Muscle layer of colon (tissue), 2 donors: ENCODE measurements around the gene MYLK.

Source experiments
- H3K27ac ChIP-seq: one replicate; pipeline ENCODE4 v1.7.0; 2013; ENCODE audit warnings: low read depth, mild to moderate bottlenecking, low read length, moderate library complexity
- H3K27me3 ChIP-seq, 2 donors: one replicate each; pipeline ENCODE4 v1.7.0; 2013; ENCODE audit warnings: low read length in 2 of 2, mild to moderate bottlenecking in 2 of 2; ENCODE audit not compliant: insufficient read depth in 2 of 2, control insufficient read depth in 1 of 2
- H3K36me3 ChIP-seq: one replicate; pipeline ENCODE4 v1.7.0; 2013; ENCODE audit warnings: mild to moderate bottlenecking, low read length; ENCODE audit not compliant: insufficient read depth
- H3K4me1 ChIP-seq: one replicate; pipeline ENCODE4 v1.7.0; 2013; ENCODE audit warnings: mild to moderate bottlenecking, low read length; ENCODE audit not compliant: insufficient read depth
- H3K4me3 ChIP-seq, 2 donors: one replicate each; pipeline ENCODE4 v1.7.0; 2013; ENCODE audit warnings: low read length in 2 of 2, low read depth in 1 of 2, mild to moderate bottlenecking in 1 of 2, moderate library complexity in 1 of 2
- H3K9ac ChIP-seq: one replicate; pipeline ENCODE4 v1.7.0; 2013; ENCODE audit warnings: low read length
- H3K9me3 ChIP-seq: one replicate; pipeline ENCODE4 v1.7.0; 2013; ENCODE audit warnings: mild to moderate bottlenecking, low read length
- donor health status: abdominal sarcoma.
- donor health status: Adenocarcinoma of cecum.

The MYLK gene, protein sequence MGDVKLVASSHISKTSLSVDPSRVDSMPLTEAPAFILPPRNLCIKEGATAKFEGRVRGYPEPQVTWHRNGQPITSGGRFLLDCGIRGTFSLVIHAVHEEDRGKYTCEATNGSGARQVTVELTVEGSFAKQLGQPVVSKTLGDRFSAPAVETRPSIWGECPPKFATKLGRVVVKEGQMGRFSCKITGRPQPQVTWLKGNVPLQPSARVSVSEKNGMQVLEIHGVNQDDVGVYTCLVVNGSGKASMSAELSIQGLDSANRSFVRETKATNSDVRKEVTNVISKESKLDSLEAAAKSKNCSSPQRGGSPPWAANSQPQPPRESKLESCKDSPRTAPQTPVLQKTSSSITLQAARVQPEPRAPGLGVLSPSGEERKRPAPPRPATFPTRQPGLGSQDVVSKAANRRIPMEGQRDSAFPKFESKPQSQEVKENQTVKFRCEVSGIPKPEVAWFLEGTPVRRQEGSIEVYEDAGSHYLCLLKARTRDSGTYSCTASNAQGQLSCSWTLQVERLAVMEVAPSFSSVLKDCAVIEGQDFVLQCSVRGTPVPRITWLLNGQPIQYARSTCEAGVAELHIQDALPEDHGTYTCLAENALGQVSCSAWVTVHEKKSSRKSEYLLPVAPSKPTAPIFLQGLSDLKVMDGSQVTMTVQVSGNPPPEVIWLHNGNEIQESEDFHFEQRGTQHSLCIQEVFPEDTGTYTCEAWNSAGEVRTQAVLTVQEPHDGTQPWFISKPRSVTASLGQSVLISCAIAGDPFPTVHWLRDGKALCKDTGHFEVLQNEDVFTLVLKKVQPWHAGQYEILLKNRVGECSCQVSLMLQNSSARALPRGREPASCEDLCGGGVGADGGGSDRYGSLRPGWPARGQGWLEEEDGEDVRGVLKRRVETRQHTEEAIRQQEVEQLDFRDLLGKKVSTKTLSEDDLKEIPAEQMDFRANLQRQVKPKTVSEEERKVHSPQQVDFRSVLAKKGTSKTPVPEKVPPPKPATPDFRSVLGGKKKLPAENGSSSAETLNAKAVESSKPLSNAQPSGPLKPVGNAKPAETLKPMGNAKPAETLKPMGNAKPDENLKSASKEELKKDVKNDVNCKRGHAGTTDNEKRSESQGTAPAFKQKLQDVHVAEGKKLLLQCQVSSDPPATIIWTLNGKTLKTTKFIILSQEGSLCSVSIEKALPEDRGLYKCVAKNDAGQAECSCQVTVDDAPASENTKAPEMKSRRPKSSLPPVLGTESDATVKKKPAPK (N-terminal part only)

DNA sequence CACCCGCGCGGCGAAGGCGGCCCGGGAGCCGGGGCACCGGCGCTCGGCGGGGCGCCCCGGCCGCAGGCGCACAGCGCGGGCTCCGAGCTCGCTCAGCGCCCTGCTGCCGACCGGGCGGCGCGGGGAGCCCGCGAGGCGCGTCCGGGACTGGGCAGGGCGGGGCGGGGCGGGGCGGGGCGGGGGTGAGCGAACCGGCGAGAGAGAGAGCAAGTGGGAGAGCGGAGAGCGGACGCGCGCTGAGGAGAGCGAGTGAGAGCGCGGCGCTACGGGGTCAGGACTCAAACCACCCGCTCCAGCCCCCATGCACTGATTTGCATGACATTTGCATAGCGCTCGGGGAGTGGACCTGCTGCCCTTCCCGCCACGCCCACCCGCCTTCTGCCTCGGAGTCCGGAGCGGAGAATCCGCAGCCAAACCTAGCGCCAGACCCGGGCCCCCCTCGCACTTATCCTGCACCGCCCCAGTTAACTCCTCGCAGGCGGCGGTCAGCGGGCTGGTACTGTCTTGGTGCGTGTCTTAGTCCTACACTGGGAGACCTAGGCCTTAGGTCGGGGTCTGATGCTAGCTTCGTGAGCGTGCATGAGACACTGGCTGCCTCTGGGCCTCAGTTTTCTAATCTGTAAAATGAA is at the start of gene MYLK:
Gene MYLK, minus strand, starts transcription at position 130 of the 629 bp plus-strand sequence. CDS start 90,491 bp downstream, outside the sequence.
- Histone ChIP-seq H3K4me3 (peak within 1 kb of the TSS; percentile 66 to 83), H3K9me3 (no peaks in the 10 kb centered on the region), H3K36me3 (no peaks in the 10 kb centered on the region), H3K9ac (no peak within 1 kb of the TSS), H3K27ac (peak within 1 kb of the TSS; percentile 63), H3K27me3 (peaks cover 0 to 6% of the 10 kb centered on the region in 2 donors), H3K4me1 (peaks cover 5% of the 10 kb centered on the region)

DNA sequence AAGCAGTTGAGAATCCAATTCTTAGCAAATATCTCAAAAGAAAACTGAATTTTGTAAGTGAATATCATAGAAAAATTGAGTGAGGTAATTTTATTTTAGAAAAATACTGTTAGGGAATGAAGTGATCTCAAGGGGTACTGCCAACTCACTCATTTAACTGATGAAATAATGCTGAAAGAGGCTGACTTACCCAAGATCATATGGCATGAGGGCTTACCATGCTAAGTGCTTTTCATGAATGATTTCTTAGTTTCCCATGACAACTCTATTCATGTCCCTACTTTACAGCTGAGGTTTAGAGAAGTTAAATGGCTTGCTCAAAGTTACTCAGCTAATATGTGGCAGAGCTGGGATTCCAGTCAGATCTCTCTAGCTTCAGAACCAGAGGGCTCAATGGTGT is 46.3 kb upstream of the MYLK start:
- H3K36me3 ChIP-seq: no peaks in the 10 kb centered on the region
- H3K9ac ChIP-seq: no peak overlapping the region
- no peak overlapping the region for H3K27ac ChIP-seq
- no peaks in the 10 kb centered on the region for H3K27me3 ChIP-seq
- H3K9me3 ChIP-seq: no peaks in the 10 kb centered on the region
- H3K4me1 ChIP-seq: no peaks in the 10 kb centered on the region
- H3K4me3 ChIP-seq: no peak overlapping the region

DNA sequence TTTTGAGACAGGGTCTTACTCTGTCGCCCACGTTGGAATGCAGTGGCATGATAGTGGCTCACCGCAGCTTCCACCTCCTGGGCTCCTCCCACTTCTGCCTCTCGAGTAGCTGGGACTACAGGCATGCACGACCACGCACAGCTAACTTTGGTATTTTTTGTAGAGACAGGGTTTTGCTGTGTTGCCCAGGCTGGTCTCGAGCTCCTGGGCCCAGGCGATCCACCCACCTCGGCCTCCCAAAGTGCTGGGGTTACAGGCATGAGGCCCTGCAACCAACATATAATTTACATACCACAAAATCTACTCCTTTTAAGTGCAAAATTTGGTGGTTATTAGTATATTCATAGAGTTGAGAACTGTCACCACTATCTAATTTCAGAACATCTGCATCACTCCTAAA is 45.2 kb upstream of the MYLK start:
- Histone ChIP-seq H3K4me3 (no peak overlapping the region), H3K36me3 (no peaks in the 10 kb centered on the region), H3K9me3 (no peaks in the 10 kb centered on the region), H3K9ac (no peak overlapping the region), H3K4me1 (no peaks in the 10 kb centered on the region), H3K27ac (no peak overlapping the region), H3K27me3 (no peaks in the 10 kb centered on the region)

DNA sequence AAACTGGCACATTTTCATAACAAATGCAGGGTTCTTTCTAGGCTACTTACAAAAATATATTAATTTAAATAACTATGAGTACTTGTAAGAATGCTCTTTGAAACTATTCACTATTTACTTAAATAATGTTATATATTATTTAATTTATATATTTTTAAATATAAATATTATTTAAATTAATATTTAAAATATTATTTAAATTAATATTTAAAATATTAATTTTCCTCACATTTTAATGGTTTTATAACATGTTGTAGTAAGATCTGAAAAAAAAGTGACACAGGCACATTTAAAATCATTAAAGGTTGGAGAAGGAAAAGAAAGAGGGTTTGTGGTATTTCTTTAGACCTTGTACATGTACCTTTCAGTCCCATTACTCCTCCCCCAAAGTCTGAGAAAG is 42.3 kb upstream of the MYLK start:
- H3K36me3 ChIP-seq: no peaks in the 10 kb centered on the region
- no peak overlapping the region for H3K4me3 ChIP-seq
- H3K4me1 ChIP-seq: no peaks in the 10 kb centered on the region

DNA sequence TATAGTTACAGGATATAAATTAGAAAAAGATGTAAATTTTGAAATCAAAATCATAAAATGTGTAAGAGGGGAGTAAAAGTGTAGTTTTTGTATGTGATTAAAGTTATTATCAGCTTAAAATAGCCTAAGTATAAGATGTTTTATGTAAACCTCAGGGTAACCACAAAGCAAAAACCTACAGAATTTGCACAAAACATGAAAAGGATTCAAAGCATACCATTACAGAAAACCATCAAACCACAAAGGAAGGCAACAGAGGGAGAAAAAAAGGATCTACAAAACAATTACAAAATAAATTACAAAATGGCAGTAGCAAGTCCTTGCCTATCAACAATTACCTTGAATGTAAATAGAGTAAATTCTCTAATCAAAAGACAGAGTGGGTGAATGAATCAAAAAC is 36.7 kb upstream of the MYLK start:
- Histone ChIP-seq H3K9me3 (no peaks in the 10 kb centered on the region), H3K9ac (no peak overlapping the region), H3K36me3 (peaks cover 7% of the 10 kb centered on the region), H3K27me3 (no peaks in the 10 kb centered on the region), H3K4me1 (no peaks in the 10 kb centered on the region), H3K4me3 (no peak overlapping the region), H3K27ac (no peak overlapping the region)

More for the DNA sequence above, 42.3 kb upstream of the MYLK start:
- no peaks in the 10 kb centered on the region for H3K27me3 ChIP-seq
- H3K27ac ChIP-seq: no peak overlapping the region
- no peak overlapping the region for H3K9ac ChIP-seq
- no peaks in the 10 kb centered on the region for H3K9me3 ChIP-seq

DNA sequence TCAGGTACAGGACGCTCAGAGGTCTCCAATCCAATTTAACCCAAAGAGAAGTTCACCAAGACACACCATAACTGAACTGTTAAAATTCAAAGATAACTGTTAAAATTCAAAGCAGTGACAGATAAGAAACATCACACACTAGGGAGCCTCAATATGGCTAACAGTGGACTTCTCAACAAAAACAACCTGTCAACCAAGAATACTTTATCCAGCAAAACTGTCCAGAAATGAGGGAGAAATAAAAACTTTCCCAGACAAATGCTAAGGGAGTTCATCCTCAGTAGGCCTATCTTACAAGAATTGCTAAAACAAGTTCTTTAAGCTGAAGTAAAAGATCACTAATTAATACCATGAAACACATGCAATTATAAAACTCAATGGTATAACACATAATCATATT is 36.3 kb upstream of the MYLK start:
- Histone ChIP-seq H3K9me3 (no peaks in the 10 kb centered on the region), H3K4me3 (no peak overlapping the region), H3K4me1 (no peaks in the 10 kb centered on the region), H3K9ac (no peak overlapping the region), H3K27me3 (no peaks in the 10 kb centered on the region), H3K27ac (no peak overlapping the region), H3K36me3 (peaks cover 7% of the 10 kb centered on the region)

DNA sequence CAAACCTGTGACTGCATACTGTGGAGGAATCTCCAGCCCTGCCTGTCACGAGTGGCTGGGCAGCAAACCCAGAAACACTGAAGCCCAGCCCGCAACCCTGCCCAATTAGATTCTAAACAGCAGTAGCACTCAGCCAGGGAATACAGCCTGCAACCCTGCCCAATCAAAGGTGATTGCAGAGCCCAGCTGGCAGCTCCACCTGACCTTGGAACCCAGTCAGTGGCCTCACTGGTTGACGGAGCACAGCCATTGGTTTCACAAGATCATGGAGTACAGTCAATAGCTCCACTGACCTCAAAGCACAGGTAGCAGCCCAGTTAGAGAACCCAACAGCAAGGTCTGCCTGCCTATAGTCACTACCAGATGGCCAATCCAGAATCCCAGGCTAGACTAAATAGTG is 35.2 kb upstream of the MYLK start:
- H3K36me3 ChIP-seq: peaks cover 7% of the 10 kb centered on the region
- H3K27me3 ChIP-seq: no peaks in the 10 kb centered on the region
- H3K4me3 ChIP-seq: no peak overlapping the region
- no peak overlapping the region for H3K27ac ChIP-seq
- H3K4me1 ChIP-seq: no peaks in the 10 kb centered on the region
- no peaks in the 10 kb centered on the region for H3K9me3 ChIP-seq
- no peak overlapping the region for H3K9ac ChIP-seq

DNA sequence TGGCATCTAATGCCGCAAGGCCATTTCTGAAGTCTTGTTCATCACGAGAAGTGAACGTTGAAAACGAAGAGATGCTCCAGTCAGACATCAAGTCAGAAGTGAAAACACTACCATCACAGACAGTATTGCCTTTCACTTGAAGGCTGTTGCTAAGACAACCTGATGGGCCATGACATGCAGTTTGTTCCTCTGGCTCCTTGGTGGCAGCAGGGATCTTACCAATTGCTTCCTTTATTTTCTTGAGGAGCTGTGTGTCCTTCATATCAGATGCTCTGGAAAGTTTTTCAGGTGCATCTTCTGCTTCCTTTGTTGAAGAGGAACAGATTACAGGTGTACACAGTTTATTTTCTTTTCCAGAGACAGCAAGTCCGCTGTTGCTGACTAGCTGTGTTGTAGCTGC is 30.7 kb upstream of the MYLK start:
- H3K36me3 ChIP-seq: peaks cover 7% of the 10 kb centered on the region
- H3K27me3 ChIP-seq: no peaks in the 10 kb centered on the region

DNA sequence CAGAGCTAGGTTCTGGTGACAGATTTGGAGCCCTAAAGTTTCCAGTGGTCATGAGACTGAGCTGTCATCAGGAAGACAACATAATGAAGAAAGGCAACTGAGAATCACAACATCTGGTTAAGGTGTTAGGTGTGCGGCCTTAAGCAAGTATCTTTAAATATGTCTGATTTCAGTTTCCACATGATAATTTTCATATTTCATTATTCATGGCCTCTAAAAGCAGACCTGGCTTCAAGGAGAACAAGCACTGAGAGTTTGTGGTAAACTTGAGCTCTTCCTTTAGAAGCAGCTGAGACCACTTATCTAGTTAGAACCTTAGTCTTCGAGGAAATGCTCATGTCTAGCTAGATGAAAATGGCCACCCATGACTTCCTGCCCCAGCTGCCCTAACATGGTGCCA is 25.7 kb upstream of the MYLK start:
- Histone ChIP-seq H3K9ac (no peak overlapping the region), H3K4me3 (no peak overlapping the region), H3K27ac (no peak overlapping the region), H3K4me1 (no peaks in the 10 kb centered on the region), H3K9me3 (no peaks in the 10 kb centered on the region), H3K36me3 (no peaks in the 10 kb centered on the region), H3K27me3 (no peaks in the 10 kb centered on the region)

More for the DNA sequence above, 30.7 kb upstream of the MYLK start:
- Histone ChIP-seq H3K27ac (no peak overlapping the region), H3K4me3 (no peak overlapping the region), H3K4me1 (no peaks in the 10 kb centered on the region), H3K9me3 (no peaks in the 10 kb centered on the region), H3K9ac (no peak overlapping the region)

DNA sequence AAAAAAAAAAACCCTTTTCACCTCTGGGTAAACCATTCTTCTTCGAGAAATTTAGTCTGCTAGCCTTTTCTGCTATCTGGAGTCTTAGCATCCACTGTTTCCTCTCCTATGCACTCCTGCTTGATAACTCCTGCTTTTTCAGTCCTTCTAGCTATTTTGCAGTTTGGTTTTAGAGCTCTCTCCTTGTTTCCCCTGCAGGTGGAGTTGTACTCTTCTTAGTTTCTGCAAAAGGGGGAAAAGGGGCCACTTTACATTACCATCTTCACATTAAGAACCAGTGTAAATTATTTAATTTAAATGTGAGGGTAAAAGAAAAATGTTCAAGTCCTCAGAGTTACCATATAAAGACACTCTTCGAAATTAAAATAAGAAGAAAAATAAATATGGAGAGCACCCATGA is 23.6 kb upstream of the MYLK start:
- Histone ChIP-seq H3K4me1 (no peaks in the 10 kb centered on the region), H3K36me3 (no peaks in the 10 kb centered on the region), H3K27me3 (no peaks in the 10 kb centered on the region), H3K4me3 (no peak overlapping the region), H3K27ac (no peak overlapping the region), H3K9me3 (no peaks in the 10 kb centered on the region), H3K9ac (no peak overlapping the region)
